ENCODE measurements around the gene SLC38A10.

SLC38A10 gene

DNA sequence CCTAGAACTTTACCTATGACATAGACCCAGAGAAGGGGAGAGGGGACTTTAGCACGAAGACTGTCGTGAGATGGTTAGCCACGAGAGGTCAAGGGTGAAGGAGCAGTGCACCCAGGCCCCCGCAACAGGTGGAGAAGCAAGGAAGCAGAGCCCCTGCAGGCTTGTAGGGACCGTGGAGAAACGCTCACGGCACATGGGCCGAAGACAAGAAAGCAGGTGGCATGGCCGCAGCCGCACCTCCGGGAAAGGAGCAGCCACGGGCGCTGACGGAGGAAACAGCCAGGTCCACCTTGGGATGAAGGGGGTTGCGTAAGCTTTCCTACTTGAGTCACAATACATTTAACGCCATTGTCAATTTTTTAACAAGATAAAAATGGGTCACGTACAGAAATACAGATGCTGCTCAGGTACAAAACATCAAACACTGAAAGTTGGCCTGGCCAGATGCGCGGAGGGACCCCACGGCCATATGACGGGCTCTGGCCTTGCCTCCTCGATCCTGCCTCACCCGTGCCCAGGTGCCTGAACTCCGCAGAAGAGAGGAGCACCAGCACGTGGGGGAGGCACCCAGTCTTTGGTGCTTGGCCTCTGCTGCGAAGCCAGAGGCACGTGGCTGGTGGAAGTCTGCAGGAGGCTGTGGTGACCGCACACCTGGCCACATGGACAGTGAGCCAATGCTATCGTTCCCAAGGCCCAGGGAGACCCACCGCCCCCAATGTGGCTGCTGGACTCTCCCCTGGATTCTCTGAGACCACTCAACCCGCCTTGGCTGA lies 21.2 kb downstream of the SLC38A10 start:
- H3K4me3 ChIP-seq (ENCODE audit: low read depth, low read length) = no peak overlapping the region
- no peak for DNase-seq
- peaks cover 18% of the 10 kb centered on the region for H3K4me1 ChIP-seq
- TF ChIP-seq, protein P1, sequence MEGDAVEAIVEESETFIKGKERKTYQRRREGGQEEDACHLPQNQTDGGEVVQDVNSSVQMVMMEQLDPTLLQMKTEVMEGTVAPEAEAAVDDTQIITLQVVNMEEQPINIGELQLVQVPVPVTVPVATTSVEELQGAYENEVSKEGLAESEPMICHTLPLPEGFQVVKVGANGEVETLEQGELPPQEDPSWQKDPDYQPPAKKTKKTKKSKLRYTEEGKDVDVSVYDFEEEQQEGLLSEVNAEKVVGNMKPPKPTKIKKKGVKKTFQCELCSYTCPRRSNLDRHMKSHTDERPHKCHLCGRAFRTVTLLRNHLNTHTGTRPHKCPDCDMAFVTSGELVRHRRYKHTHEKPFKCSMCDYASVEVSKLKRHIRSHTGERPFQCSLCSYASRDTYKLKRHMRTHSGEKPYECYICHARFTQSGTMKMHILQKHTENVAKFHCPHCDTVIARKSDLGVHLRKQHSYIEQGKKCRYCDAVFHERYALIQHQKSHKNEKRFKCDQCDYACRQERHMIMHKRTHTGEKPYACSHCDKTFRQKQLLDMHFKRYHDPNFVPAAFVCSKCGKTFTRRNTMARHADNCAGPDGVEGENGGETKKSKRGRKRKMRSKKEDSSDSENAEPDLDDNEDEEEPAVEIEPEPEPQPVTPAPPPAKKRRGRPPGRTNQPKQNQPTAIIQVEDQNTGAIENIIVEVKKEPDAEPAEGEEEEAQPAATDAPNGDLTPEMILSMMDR (IDR thresholded peaks at IDR 0.05; ENCODE audit: low read depth, low read length) = no peak
- H3K9me3 ChIP-seq = no peaks in the 10 kb centered on the region
- no peaks in the 10 kb centered on the region for H3K27me3 ChIP-seq
- peaks cover 6% of the 10 kb centered on the region; the same call in 1 of the 2 replicates for H3K36me3 ChIP-seq

DNA sequence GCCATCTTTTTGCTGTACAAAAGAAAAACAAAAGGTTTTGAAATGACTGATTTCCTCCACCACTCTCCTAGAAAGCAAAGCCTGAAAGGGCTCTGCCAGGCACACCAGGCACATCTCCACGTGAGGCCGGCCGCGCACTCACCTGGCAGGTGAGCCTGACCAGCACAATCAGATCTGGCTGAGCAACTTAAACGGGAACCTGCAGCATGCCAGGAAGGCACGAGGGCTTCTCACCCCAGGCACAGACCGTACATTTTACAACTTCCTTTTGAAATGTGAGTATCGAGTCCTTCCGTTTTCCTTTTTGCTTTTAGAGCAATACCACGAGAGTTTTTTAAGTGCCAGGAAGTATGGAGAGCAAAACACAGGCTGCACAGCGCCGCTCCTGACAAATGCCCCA lies 22.5 kb downstream of the SLC38A10 start:
- Histone ChIP-seq H3K27me3 (no peaks in the 10 kb centered on the region), H3K36me3 (peaks cover 6% of the 10 kb centered on the region; the same call in 1 of the 2 replicates), H3K4me1 (peaks cover 15% of the 10 kb centered on the region), H3K4me3 (ENCODE audit: low read depth, low read length) (no peak overlapping the region), H3K9me3 (no peaks in the 10 kb centered on the region)
- no peak for DNase-seq
- TF ChIP-seq, protein P1 (IDR thresholded peaks at IDR 0.05; ENCODE audit: low read depth, low read length) = no peak

DNA sequence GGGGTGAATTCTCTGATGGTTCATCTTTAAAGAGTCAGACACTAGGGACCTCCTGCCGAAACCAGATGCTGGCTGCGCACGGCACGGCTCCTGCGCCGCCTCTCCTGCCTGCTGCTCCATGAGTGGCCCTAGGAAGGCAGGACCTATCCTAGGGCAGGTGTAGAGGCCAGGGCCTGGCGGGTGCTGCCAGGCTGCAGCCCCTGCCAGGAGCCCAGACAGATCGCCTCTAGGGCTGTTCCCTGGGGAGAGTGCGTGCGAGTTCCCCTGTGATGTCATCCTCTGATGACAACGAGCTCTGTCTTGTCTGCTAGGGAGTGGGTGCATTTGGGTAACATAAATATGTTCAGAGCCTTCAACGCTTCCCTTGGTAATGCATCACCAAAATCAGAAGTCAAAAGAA lies 23.9 kb downstream of the SLC38A10 start:
- Histone ChIP-seq H3K36me3 (peaks cover 6% of the 10 kb centered on the region; the same call in 1 of the 2 replicates), H3K4me1 (peaks cover 5% of the 10 kb centered on the region), H3K4me3 (ENCODE audit: low read depth, low read length) (no peak overlapping the region), H3K9me3 (no peaks in the 10 kb centered on the region), H3K27me3 (no peaks in the 10 kb centered on the region)
- peak; percentile 71 for DNase-seq
- TF ChIP-seq, protein P1 (IDR thresholded peaks at IDR 0.05; ENCODE audit: low read depth, low read length) = no peak

DNA sequence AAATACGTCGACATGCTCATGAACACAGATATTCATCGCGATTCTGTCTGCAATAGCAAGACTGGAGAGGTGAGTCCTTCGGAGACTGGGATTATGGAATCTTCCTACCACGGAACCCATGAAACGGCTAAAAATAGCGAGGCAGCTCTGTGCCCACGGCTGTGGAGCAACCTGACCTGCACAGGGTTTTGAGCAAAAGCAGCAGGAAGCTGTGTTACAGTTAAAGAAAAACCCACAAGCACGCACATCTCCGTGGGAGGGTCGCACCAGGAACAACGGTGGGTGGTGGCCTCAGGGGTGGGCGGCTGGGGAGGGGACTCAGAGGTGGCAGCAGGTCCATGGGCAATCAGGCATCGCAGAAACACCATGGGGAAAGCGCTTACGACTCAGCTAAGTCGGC lies 24.8 kb downstream of the SLC38A10 start:
- DNase-seq = no peak
- peaks cover 5% of the 10 kb centered on the region for H3K4me1 ChIP-seq
- H3K27me3 ChIP-seq = no peaks in the 10 kb centered on the region
- TF ChIP-seq, protein P1 (IDR thresholded peaks at IDR 0.05; ENCODE audit: low read depth, low read length) = no peak
- no peak overlapping the region for H3K4me3 ChIP-seq (ENCODE audit: low read depth, low read length)
- H3K36me3 ChIP-seq = peaks cover 2% of the 10 kb centered on the region; the same call in 1 of the 2 replicates
- no peaks in the 10 kb centered on the region for H3K9me3 ChIP-seq

DNA sequence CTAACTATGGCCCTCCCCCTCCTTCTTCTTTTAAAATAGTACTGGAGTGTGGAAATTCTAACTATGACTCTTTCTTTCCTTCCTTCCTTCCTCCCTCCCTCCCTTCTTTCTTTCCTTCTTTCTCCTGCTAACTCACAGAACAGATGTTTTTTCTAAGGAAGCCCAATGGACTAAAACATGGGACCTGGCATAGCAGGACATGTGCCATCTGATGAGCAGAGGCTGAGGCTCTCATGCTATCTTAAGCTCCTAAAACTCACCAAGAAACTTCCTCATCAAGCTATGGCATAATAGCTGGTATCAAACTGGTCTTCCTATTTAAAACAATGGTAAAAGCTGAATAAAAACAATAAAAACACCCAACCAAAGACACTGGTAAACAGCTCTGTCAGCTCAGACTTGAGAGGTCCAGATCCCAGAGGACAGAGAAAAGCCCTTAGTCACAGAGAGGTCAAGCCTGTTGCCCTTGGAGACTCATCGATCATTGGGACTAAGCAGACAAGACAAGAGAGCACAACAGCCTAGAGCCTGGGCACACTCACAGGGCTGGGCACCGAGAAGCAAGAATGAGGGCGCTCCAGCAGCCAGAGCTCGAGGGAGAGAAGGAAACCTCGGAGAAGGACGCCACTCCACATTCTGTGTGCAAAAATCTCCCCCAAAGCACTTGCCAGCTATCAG lies 27.6 kb downstream of the SLC38A10 start:
- Histone ChIP-seq H3K36me3 (no peaks in the 10 kb centered on the region), H3K4me1 (peaks cover 5% of the 10 kb centered on the region), H3K27me3 (no peaks in the 10 kb centered on the region), H3K4me3 (ENCODE audit: low read depth, low read length) (no peak overlapping the region), H3K9me3 (no peaks in the 10 kb centered on the region)
- no peak for DNase-seq
- TF ChIP-seq, protein P1 (IDR thresholded peaks at IDR 0.05; ENCODE audit: low read depth, low read length) = no peak

DNA sequence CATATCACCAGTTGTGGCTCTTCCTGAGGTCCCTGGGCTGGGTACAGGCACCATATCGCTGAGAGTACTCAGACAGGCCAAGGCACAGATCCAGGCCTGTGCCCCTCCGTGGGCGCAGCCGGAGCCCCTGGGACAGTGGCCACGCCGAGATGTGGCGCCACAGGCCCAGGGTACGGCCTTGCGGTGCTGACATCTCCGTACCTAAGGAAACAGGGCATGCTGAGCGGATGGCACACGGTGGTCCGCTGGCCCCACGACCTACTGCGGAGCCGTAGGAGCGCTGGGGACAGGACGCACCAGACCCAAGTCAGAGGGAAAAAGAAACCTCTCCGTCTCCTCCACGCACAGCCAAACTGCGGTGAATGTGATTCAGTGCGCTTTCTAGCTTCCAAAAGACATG lies 29.5 kb downstream of the SLC38A10 start:
- TF ChIP-seq, protein P1 (IDR thresholded peaks at IDR 0.05; ENCODE audit: low read depth, low read length) = no peak
- Histone ChIP-seq H3K27me3 (no peaks in the 10 kb centered on the region), H3K4me3 (ENCODE audit: low read depth, low read length) (no peak overlapping the region), H3K4me1 (no peaks in the 10 kb centered on the region), H3K36me3 (no peaks in the 10 kb centered on the region), H3K9me3 (no peaks in the 10 kb centered on the region)
- DNase-seq = no peak

Measured in BE2C (cell line).